Gastrocnemius medialis (tissue), 4 donors: ENCODE data around the gene MDM1.

ENCODE experiments used
- CTCF ChIP-seq, 5 experiments: fragments of 450-650 bp in 3 of 5; fragments of 200-600 bp in 2 of 5; sonication (generic) in 2 of 5; IDR thresholded peaks in 4 of 5; conservative IDR thresholded peaks in 1 of 5; 1 replicate in 4 of 5; 2 replicates in 1 of 5; pipeline ENCODE4 v1.5.1; 2016 to 2019; ENCODE audit warnings: antibody characterized with exemption in 5 of 5, mild to moderate bottlenecking in 3 of 5, moderate library complexity in 3 of 5
- POLR2A ChIP-seq, 2 donors: fragments of 450-650 bp; IDR thresholded peaks; one replicate each; pipeline ENCODE4 v1.6.1; 2017; ENCODE audit warnings: antibody characterized with exemption in 2 of 2, mild to moderate bottlenecking in 2 of 2, moderate library complexity in 2 of 2

GRCh38 chr12:68261896-68262295, 70.3 kb downstream of the MDM1 start:
- no peak for TF ChIP-seq POLR2A (IDR thresholded peaks at IDR 0.05)
- no peak for TF ChIP-seq CTCF (IDR thresholded peaks at IDR 0.05 in 4 of 5, conservative IDR thresholded peaks at IDR 0.05 in 1 of 5)
